Lower lobe of right lung (tissue), 2 donors: ENCODE measurements around the gene GNG10. TPM values are rescaled to one million over a fixed set of nuclear protein-coding genes. Genes with fewer than 3 reads are reported as not detected.

Experiments
- ATAC-seq, 2 donors: fragments of 200-7000 bp; cut with Tn5 transposase; one replicate each; pipeline ENCODE4 v1.9.1; 2020 to 2022; ENCODE audit warnings: mild to moderate bottlenecking in 2 of 2, moderate library complexity in 2 of 2
- DNase-seq: peaks from one replicate; pipeline ENCODE4 v3.0.0-alpha.2; 2020
- H3K27ac ChIP-seq: fragments of 200-600 bp; one replicate; pipeline ENCODE4 v1.8.0; 2022
- H3K27me3 ChIP-seq: fragments of 200-600 bp; one replicate; pipeline ENCODE4 v1.8.0; 2022; ENCODE audit warnings: low read depth
- H3K36me3 ChIP-seq: fragments of 200-600 bp; one replicate; pipeline ENCODE4 v1.8.0; 2022; ENCODE audit warnings: mild to moderate bottlenecking
- H3K4me1 ChIP-seq: fragments of 200-600 bp; one replicate; pipeline ENCODE4 v1.8.0; 2022
- H3K4me3 ChIP-seq: fragments of 200-600 bp; one replicate; pipeline ENCODE4 v1.8.0; 2022; ENCODE audit warnings: mild to moderate bottlenecking
- H3K9me3 ChIP-seq: fragments of 200-600 bp; one replicate; pipeline ENCODE4 v1.8.0; 2022
- CTCF ChIP-seq: fragments of 200-600 bp; IDR thresholded peaks from one replicate; pipeline ENCODE4 v1.8.0; 2022; ENCODE audit warnings: antibody characterized with exemption, mild to moderate bottlenecking
- intact Hi-C: fragments of 100-400 bp; cut with DNase I; formaldehyde crosslinking; loops from one replicate; pipeline ENCODE4 v1.11.0; 2022
- total RNA-seq: library from RNA; stranded (reverse); fragmentation: NEBNext Ultra II Directional; extraction: Animal tissue kit (Norgen Biotek cat#: 25700); gene quantifications from one replicate; pipeline ENCODE4 v1.2.1, GENCODE V29; 2021
- donor health status: DM: no; HTN: yes; CAD: no; lungs with severe emphysema.

The GNG10 gene
- total RNA-seq, 1 donor from 2014 or later = 50.0 TPM

GRCh38 chr9:111632060-111632459, 29.3 kb upstream of the GNG10 start:
- no peaks in the 10 kb centered on the region for H3K27me3 ChIP-seq
- H3K27ac ChIP-seq = peak overlapping the region; percentile 93
- ATAC-seq (no peak), DNase-seq (no peak)
- peak overlapping the region; percentile 96 for H3K4me3 ChIP-seq
- H3K36me3 ChIP-seq = no peaks in the 10 kb centered on the region
- peaks cover 35% of the 10 kb centered on the region for H3K4me1 ChIP-seq
- no peak for TF ChIP-seq CTCF
- H3K9me3 ChIP-seq = no peaks in the 10 kb centered on the region
- intact Hi-C loops = no loop called here

DNA sequence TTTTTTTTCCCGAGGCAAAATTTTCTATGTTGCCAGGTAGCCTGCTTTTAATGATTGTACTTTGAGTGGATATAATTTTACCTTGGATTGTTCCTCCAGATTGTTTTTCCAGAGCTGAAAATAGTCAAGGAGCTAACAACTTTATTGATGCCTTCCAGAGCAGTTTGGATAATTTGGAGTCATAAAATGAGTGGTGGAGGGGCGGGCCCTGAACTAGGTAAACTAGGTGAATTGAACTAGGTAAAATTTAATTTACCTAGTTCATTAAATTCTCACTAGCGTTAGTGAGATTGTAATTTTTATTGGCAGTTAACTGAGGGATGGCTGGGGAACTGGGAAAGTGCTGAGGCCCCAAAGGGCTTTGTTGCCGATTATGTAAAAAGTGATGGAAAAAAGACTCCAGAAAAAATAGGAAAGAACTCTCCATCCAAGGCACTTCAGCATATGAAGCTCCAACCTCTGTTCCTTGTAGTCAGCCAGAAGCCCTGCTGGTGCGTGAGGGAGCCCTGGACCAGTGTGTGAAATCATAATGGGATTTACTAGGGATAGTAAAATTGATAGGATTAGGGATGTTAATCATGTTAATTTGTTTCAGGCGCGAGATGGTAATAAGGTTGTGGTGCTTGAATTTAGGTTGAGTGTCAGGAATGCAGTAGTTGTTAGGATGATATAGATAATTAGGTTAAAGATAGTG, 28.6 kb upstream of the GNG10 start:
- Histone ChIP-seq H3K36me3 (no peaks in the 10 kb centered on the region), H3K27me3 (no peaks in the 10 kb centered on the region), H3K4me3 (peak overlapping the region; percentile 96), H3K27ac (no peak overlapping the region), H3K9me3 (no peaks in the 10 kb centered on the region), H3K4me1 (peaks cover 35% of the 10 kb centered on the region)
- DNase-seq = no peak
- TF ChIP-seq CTCF = no peak
- intact Hi-C loops = no loop called here
- no peak for ATAC-seq

DNA sequence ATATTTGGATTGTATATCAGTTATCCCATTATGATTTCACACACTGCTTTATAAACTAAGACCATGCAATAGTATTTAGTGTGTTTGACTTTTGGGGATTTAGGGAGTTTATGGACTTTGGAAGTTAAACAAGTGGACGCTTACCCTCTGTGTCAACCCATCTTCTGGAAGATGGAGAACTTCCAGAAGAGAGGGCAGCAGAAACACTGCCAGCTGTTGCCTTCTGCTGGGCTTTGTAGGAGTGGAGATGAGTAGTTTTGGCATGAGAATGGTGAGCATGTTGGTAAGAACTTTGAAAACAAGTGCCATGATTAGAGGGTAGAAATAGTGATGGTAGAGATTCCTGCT, 28.0 kb upstream of the GNG10 start:
- DNase-seq = no peak
- Histone ChIP-seq H3K27ac (no peak overlapping the region), H3K27me3 (no peaks in the 10 kb centered on the region), H3K9me3 (no peaks in the 10 kb centered on the region), H3K36me3 (no peaks in the 10 kb centered on the region), H3K4me1 (peaks cover 35% of the 10 kb centered on the region), H3K4me3 (no peak overlapping the region)
- no peak for TF ChIP-seq CTCF
- ATAC-seq = no peak
- intact Hi-C loops = no loop called here

GRCh38 chr9:111634860-111635259, 26.5 kb upstream of the GNG10 start:
- H3K4me1 ChIP-seq = peaks cover 35% of the 10 kb centered on the region
- DNase-seq = no peak
- no peaks in the 10 kb centered on the region for H3K9me3 ChIP-seq
- no peak for ATAC-seq
- no peak for TF ChIP-seq CTCF
- H3K27me3 ChIP-seq = no peaks in the 10 kb centered on the region
- H3K27ac ChIP-seq = no peak overlapping the region
- H3K4me3 ChIP-seq = no peak overlapping the region
- intact Hi-C loops = no loop called here
- no peaks in the 10 kb centered on the region for H3K36me3 ChIP-seq

DNA sequence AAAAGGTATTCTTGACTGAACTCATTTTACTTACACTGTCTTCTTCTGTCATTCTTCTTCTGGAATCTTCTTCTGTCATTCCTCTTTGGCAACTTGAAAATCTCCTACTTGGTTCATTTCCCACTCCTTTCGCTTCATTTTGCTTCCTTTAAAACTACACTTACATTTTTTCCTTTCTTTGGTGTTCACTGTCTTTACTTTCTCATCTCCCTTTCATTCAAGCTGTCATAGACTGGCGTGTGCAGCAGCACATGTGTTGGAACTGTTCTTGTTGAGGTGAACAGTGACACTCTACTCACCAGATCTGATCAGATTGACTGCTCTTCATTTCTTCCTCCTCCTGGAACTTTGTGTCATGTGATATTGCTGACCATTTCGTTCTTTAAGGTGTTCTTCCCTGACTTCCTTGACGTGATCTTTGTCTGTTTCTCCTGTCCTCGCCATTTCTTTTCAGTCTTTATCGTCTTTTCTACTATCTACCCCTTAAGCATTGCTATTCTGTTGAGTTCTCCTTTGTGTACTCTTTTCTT, 23.9 kb upstream of the GNG10 start:
- DNase-seq (no peak), ATAC-seq (no peak)
- H3K4me1 ChIP-seq = peaks cover 19% of the 10 kb centered on the region
- no peak for TF ChIP-seq CTCF
- H3K9me3 ChIP-seq = no peaks in the 10 kb centered on the region
- no peaks in the 10 kb centered on the region for H3K36me3 ChIP-seq
- no peak overlapping the region for H3K27ac ChIP-seq
- no peaks in the 10 kb centered on the region for H3K27me3 ChIP-seq
- intact Hi-C loops = no loop called here
- H3K4me3 ChIP-seq = no peak overlapping the region
